GM12865 (cell line): ENCODE data around the gene LRRC8C.

Experiments
- DNase-seq: peaks from one replicate; pipeline ENCODE4 v3.0.0; 2010; ENCODE audit warnings: low read depth
- H3K4me3 ChIP-seq: 2 replicates; pipeline ENCODE4 v1.5.1; 2011; ENCODE audit warnings: mild to moderate bottlenecking, low read depth, low read length, control low read depth
- TF ChIP-seq, protein P1 (sequence below): IDR thresholded peaks from 2 replicates; pipeline ENCODE4 v1.5.1; 2011; ENCODE audit warnings: low read length, control low read depth, low read depth, inconsistent platforms; ENCODE audit not compliant: insufficient read depth; ENCODE audit errors: missing control alignments

Gene LRRC8C

DNA sequence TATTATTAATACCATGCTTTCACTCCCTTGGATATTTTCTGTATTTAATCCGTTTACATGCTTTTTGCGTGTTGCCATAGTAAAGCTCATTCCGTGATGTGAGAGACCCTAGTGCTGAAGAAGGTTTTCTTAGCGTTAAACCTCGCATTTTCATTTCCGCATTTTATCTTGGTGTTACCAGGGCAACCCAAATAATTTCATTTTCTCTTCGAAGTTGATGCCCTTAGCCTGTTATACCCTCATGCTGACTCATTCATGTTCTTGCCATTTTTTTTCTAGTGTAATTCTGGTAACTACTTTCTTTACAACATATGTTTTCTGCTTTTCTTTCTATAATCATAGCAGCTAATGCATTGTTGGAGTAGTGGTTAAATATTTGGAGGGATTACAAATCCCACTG lies 37.2 kb downstream of the LRRC8C start:
- TF ChIP-seq, protein P1, sequence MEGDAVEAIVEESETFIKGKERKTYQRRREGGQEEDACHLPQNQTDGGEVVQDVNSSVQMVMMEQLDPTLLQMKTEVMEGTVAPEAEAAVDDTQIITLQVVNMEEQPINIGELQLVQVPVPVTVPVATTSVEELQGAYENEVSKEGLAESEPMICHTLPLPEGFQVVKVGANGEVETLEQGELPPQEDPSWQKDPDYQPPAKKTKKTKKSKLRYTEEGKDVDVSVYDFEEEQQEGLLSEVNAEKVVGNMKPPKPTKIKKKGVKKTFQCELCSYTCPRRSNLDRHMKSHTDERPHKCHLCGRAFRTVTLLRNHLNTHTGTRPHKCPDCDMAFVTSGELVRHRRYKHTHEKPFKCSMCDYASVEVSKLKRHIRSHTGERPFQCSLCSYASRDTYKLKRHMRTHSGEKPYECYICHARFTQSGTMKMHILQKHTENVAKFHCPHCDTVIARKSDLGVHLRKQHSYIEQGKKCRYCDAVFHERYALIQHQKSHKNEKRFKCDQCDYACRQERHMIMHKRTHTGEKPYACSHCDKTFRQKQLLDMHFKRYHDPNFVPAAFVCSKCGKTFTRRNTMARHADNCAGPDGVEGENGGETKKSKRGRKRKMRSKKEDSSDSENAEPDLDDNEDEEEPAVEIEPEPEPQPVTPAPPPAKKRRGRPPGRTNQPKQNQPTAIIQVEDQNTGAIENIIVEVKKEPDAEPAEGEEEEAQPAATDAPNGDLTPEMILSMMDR: no peak
- peak overlapping the region; percentile 42 for H3K4me3 ChIP-seq
- DNase-seq: peak; percentile 93

DNA sequence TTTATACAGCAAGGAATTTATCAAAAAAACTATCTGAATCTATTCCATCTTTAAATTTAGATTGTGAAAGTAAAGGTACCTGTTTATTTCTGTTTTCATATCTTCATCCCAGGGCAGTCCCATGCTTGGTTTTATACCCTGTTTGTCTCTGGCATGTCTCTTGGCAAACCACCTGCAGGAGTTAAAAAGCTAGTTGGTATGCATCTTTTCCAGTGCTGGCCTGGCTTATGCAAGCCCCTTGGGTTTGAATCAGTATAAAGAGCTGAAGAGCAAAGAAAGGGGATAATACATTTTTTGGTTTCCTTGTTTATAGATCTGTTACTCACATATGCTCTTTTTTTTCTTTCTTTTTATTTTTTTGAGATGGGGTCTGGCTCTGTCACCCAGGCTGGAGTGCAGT lies 37.8 kb downstream of the LRRC8C start:
- DNase-seq: no peak
- H3K4me3 ChIP-seq: peak overlapping the region; percentile 39
- TF ChIP-seq, protein P1: no peak

DNA sequence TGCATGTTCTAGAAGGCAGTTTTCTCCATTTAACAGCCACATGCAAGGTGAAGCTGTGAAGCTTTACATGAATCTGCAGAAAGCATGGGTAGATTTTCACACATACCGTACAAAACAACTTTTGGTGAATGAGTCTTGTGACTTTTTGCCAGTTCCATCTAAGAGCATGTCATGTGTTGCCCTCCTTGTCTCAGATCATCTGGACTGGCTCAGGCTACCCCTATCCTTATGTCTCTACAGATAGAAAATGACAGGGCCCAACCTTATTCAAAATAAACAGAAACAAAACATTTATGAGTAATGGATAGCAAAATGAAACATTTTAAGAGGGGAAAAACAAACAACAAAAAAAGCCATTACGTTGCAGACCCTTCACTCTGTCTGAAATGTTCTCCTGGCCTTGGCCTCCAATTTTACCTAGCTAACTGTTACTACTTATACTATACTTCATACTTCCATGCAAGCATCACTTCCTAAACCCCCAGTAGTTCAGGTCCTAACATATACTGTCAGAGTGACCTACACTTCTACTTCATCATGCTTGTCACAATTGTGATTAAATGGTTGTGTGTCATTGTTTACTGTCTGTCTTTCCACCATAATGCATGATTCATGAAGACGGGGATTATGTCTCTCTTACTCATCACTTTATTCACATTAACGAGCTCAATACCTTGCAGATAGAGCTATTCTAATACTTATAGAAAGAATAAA lies 39.0 kb downstream of the LRRC8C start:
- no peak for DNase-seq
- H3K4me3 ChIP-seq: no peak overlapping the region
- TF ChIP-seq, protein P1: no peak

DNA sequence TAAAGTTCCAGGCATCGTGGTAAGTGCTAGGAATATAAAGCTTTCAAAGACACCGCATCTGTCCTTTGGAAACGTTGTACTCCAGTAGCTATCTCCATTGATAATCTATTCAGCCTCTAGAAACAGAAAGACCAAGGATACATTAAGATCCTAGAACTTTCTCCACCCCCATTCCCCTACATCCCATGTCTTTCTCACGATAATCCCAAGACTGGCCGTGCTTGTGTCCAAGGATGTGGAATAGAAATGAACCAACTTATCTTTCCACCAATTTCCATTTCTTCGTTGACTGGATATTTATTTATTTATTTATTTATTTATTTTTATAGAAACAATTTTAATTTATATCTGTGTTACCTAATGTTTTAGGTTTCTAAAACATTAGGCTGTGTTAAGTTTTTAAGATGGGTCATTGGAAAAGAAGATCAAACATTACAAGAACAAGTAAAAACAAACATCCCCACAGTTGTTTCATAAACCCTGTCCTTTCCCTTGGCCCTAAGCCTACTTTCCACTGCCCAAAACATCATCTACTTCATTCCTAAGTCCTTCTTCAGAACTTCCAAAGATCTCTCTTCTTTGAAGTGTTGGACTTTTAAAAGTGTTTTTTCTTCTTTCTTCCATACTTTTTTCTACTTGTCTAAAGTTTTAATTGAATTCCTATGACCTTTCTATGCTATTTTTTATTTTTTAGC lies 39.7 kb downstream of the LRRC8C start:
- DNase-seq: no peak

DNA sequence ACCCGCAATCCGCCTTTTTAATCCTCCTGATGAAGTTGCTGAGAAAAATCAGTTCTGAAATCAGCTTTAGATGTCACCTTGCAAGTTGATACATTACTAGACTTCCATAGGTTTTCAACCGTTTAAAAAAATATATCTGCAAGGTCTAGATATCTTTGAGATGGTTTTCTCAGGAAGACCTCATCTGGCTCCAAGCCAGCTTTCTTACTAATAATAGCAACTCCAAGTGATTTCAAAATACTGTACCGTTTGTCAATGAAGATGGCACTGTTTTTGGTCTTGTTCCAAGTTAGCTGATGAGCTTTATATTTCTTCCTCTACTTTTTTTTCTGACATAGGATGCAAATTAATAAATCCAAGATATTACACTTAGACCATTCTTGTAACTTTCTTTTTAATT lies 40.3 kb downstream of the LRRC8C start:
- DNase-seq: no peak
- H3K4me3 ChIP-seq: no peak overlapping the region
- TF ChIP-seq, protein P1: no peak

More for the DNA sequence above, 39.7 kb downstream of the LRRC8C start:
- TF ChIP-seq, protein P1: no peak
- H3K4me3 ChIP-seq: no peak overlapping the region

DNA sequence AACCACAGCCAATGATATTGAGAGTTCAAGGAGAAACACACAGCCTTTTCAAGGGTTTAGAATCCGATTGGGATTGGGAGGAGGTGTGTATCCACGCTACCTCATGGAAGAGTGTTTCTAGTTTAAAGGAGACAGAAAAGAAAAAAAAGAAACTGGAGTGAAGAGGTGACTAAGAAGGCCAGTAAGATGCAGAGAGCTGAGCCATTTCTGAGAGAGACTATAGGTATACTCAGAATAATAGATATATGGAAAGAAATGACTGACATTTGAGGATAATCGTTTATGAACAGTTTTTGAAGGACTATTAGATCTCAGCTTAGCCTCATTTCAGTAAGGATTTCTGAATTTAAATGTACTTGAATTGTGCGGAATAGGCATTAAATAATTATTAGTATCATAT lies 42.8 kb downstream of the LRRC8C start:
- no peak for DNase-seq
- no peak overlapping the region for H3K4me3 ChIP-seq
- TF ChIP-seq, protein P1: no peak
